Breast epithelium (tissue), 4 donors: ENCODE results near the gene DCUN1D4. TPM values are rescaled to one million over a fixed set of nuclear protein-coding genes. Genes with fewer than 3 reads are reported as not detected.

Source experiments
- DNase-seq, 2 donors: peaks; one replicate each; pipeline ENCODE4 v3.0.0-alpha.2; 2019; ENCODE audit warnings: low spot score in 2 of 2
- H3K27ac ChIP-seq, 2 donors: fragments of 200-600 bp; sonication (generic) in 1 of 2; one replicate each; pipeline ENCODE4 v1.5.1; 2016 to 2019; ENCODE audit warnings: mild to moderate bottlenecking in 1 of 2
- H3K27me3 ChIP-seq, 2 donors: fragments of 200-600 bp; sonication (generic) in 1 of 2; one replicate each; pipeline versions ENCODE4 v1.5.1 to v1.6.0; 2017 to 2019; ENCODE audit warnings: control low read depth in 1 of 2, mild to moderate bottlenecking in 1 of 2
- H3K36me3 ChIP-seq: fragments of 200-600 bp; one replicate; pipeline ENCODE4 v1.5.1; 2019
- H3K4me1 ChIP-seq, 2 donors: fragments of 200-600 bp; sonication (generic); one replicate each; pipeline ENCODE4 v1.5.1; 2016 to 2019; ENCODE audit warnings: control low read depth in 1 of 2
- H3K4me3 ChIP-seq, 3 donors: fragments of 200-600 bp; sonication (generic); 1 replicate in 2 of 3; 2 replicates in 1 of 3; pipeline ENCODE4 v1.5.1; 2016 to 2019; ENCODE audit warnings: mild to moderate bottlenecking in 3 of 3, moderate library complexity in 2 of 3
- H3K9me3 ChIP-seq, 2 donors: fragments of 200-600 bp; sonication (generic) in 1 of 2; one replicate each; pipeline ENCODE4 v1.5.1; 2016 to 2019; ENCODE audit warnings: control low read depth in 1 of 2
- POLR2A ChIP-seq: fragments of 450-650 bp; IDR thresholded peaks from one replicate; pipeline ENCODE4 v1.6.1; 2016; ENCODE audit warnings: antibody characterized with exemption, mild to moderate bottlenecking, moderate library complexity
- POLR2AphosphoS5 ChIP-seq, 3 donors: sonication (generic); formaldehyde crosslinking; IDR thresholded peaks; one replicate each; pipeline ENCODE4 v1.6.1; 2017; ENCODE audit warnings: antibody characterized with exemption in 3 of 3
- intact Hi-C: fragments of 100-400 bp; cut with DNase I; formaldehyde crosslinking; loops from one replicate; pipeline ENCODE4 v1.15.1; 2023; ENCODE audit warnings: low total_unique reads
- total RNA-seq, 3 donors: library from RNA; depleted of rRNA; stranded (reverse); fragments of >200 nt; gene quantifications; one replicate each; pipeline ENCODE4 v1.1.0, GENCODE V29; 2016
- TF ChIP-seq, protein P1 (sequence below), 3 donors: fragments of 450-650 bp; IDR thresholded peaks; one replicate each; pipeline ENCODE4 v1.5.1; 2016 to 2017; ENCODE audit warnings: antibody characterized with exemption in 3 of 3, mild to moderate bottlenecking in 3 of 3, moderate library complexity in 3 of 3

DCUN1D4 gene
- total RNA-seq, 3 donors from 2014 or later, result 47.2 to 68.8 (median 57.4) TPM

DNA sequence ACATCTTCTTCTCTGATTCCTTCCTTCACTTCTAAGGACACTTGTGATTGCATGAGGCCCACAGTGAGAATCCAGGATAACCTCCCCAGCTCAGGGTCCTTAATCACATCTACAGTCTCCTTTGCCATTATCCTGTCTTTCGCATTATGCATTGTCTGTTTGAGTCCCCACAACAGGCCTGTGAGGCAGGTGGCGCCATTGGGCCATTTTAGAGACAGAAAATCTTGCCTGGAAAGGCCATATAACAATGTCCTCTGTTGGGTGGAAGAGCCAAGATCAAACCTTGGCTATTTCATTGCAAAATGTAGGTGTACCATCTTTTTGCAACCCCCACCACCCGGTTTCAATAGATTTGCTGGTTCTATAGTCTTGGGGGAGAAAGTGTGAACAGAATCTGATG is 11.8 kb upstream of the DCUN1D4 start:
- Histone ChIP-seq H3K4me1 (no peaks in the 10 kb centered on the region), H3K27me3 (no peaks in the 10 kb centered on the region), H3K27ac (no peak overlapping the region), H3K9me3 (no peaks in the 10 kb centered on the region), H3K4me3 (no peak overlapping the region), H3K36me3 (no peaks in the 10 kb centered on the region)
- no peak for DNase-seq
- TF ChIP-seq, protein P1, sequence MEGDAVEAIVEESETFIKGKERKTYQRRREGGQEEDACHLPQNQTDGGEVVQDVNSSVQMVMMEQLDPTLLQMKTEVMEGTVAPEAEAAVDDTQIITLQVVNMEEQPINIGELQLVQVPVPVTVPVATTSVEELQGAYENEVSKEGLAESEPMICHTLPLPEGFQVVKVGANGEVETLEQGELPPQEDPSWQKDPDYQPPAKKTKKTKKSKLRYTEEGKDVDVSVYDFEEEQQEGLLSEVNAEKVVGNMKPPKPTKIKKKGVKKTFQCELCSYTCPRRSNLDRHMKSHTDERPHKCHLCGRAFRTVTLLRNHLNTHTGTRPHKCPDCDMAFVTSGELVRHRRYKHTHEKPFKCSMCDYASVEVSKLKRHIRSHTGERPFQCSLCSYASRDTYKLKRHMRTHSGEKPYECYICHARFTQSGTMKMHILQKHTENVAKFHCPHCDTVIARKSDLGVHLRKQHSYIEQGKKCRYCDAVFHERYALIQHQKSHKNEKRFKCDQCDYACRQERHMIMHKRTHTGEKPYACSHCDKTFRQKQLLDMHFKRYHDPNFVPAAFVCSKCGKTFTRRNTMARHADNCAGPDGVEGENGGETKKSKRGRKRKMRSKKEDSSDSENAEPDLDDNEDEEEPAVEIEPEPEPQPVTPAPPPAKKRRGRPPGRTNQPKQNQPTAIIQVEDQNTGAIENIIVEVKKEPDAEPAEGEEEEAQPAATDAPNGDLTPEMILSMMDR (IDR thresholded peaks at IDR 0.05), result peak in 2 of 3 donors; percentile 36 to 47
- TF ChIP-seq POLR2A, result no peak
- intact Hi-C loops, result no loop called here

DNA sequence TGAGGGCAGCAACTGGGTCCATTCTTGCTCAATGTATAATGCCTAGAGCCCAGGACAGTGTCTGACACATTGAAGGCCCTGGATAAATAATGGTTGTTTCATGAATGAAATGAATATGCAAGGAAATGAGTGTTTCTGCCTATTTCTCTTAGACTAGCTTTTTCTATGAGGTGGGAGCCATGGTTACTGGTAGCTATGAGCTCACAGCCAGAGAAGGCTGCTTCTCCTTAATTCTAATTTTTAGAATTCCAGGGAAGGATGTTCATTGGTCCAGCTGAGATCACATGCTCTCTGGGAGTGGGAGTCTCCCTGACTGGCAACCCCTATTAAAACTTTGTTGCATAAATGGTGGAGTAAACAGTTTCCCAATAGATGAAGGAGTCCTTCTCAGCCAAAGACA is 9.7 kb upstream of the DCUN1D4 start:
- intact Hi-C loops, result no loop called here
- TF ChIP-seq, protein P1 (IDR thresholded peaks at IDR 0.05), result no peak
- TF ChIP-seq POLR2A (no peak), POLR2AphosphoS5 (IDR thresholded peaks at IDR 0.05) (no peak)
- Histone ChIP-seq H3K27me3 (no peaks in the 10 kb centered on the region), H3K4me3 (no peak overlapping the region), H3K27ac (no peak overlapping the region), H3K9me3 (no peaks in the 10 kb centered on the region), H3K4me1 (no peaks in the 10 kb centered on the region), H3K36me3 (no peaks in the 10 kb centered on the region)
- no peak for DNase-seq

DNA sequence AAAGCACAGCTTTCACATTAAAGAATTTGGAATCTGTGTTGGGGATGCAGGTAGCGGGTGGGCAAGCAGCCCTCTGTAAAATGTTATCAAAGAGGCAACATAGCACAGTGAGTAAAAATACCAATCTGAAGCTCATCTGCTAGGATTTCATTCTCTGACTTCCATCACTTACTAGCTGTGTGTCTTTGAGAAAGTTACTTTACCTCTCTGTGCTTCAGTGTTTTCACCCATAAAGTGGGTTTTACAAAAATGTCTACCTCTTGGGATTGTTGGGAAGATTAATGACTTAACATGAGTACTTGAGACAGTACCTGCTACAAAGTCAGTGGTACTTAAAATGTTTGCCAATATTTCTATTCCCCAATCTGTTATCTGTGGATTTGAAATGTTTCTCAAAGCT is 7.9 kb upstream of the DCUN1D4 start:
- H3K4me3 ChIP-seq, result no peak overlapping the region
- TF ChIP-seq, protein P1 (IDR thresholded peaks at IDR 0.05), result no peak
- no peak for TF ChIP-seq POLR2AphosphoS5 (IDR thresholded peaks at IDR 0.05)
- DNase-seq, result no peak
- no peaks in the 10 kb centered on the region for H3K4me1 ChIP-seq
- intact Hi-C loops, result no loop called here
- H3K36me3 ChIP-seq, result no peaks in the 10 kb centered on the region
- no peak overlapping the region for H3K27ac ChIP-seq
- no peaks in the 10 kb centered on the region for H3K27me3 ChIP-seq
- no peaks in the 10 kb centered on the region for H3K9me3 ChIP-seq

DNA sequence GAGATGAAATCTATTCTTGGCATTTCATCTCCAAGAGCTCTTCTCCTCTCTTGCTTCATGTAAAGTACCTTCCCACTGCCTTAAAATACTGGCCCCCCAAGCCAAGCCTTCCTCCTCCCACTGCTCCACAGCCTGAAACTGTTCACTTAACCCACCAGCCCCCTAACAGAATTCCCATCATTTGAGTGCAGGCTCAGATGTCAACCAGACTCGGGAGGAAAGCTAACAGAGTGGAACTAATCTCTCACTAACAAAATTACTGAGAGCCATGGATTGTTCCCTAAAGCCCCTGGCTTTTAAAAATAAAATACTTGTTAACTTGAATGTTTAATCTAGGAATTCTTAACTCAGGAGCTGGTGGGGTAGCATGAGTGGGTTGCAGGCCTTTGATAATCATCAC is 7.1 kb upstream of the DCUN1D4 start:
- intact Hi-C loops, result no loop called here
- no peak overlapping the region for H3K27ac ChIP-seq
- no peak overlapping the region for H3K4me3 ChIP-seq
- no peaks in the 10 kb centered on the region for H3K9me3 ChIP-seq
- H3K27me3 ChIP-seq, result no peaks in the 10 kb centered on the region
- H3K36me3 ChIP-seq, result no peaks in the 10 kb centered on the region
- DNase-seq, result no peak
- no peak for TF ChIP-seq POLR2AphosphoS5 (IDR thresholded peaks at IDR 0.05)
- TF ChIP-seq, protein P1 (IDR thresholded peaks at IDR 0.05), result no peak
- TF ChIP-seq POLR2A, result no peak
- H3K4me1 ChIP-seq, result no peaks in the 10 kb centered on the region

DNA sequence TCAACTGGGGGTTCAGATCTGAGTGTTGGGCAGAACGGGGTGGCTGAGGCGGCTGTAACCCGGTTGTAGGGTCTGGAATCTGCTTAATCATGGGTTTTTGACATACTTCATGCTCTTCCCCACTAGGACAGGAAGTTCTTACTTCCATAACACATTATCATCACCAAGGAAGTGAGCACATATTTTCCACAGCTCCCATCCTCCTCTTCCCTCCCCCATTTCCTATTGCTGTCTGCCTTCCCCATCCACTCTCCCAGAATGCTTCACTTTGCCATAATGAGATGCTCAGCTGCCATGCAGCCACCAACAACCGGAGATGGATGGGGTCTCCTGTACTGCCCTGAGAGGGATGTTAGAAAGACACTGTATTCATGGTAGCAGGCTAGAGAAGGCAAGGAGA is 6.4 kb upstream of the DCUN1D4 start:
- H3K36me3 ChIP-seq, result no peaks in the 10 kb centered on the region
- no peak for DNase-seq
- no peaks in the 10 kb centered on the region for H3K4me1 ChIP-seq
- H3K4me3 ChIP-seq, result no peak overlapping the region
- no peaks in the 10 kb centered on the region for H3K27me3 ChIP-seq
- no peak overlapping the region for H3K27ac ChIP-seq
- H3K9me3 ChIP-seq, result no peaks in the 10 kb centered on the region
- intact Hi-C loops, result no loop called here
- TF ChIP-seq POLR2A (no peak), POLR2AphosphoS5 (IDR thresholded peaks at IDR 0.05) (no peak)
- TF ChIP-seq, protein P1 (IDR thresholded peaks at IDR 0.05), result no peak
